Calu3 (cell line): ENCODE results near the gene DGCR6. TPM values are rescaled to one million over a fixed set of nuclear protein-coding genes. Genes with fewer than 3 reads are reported as not detected.
"Not testable (repeated sequence)": the region's sequence is repeated elsewhere in the genome, so short reads cannot be mapped to it uniquely, and the experiment has no call there.

ENCODE experiments used
- BruUV-seq: library from RNA; stranded (reverse); fragments of 400-500 nt; replicated peaks from 2 replicates; lab custom pipeline; 2021; lab: Mats Ljungman, UMichigan
- CTCF ChIA-PET: fragments of 300-600 bp; sonication (Branson Sonifier 250); formaldehyde crosslinking; loops from one replicate; lab custom pipeline; 2022; ENCODE audit warnings: antibody characterized with exemption; lab: Charles Lee
- DNase-seq: peaks from one replicate; pipeline ENCODE4 v3.0.0; 2022
- H3K27ac Mint-ChIP-seq: one replicate; pipeline ENCODE4 v1.8.0; 2022; ENCODE audit warnings: mixed read lengths; ENCODE audit not compliant: unreplicated experiment
- H3K27me3 Mint-ChIP-seq: one replicate; pipeline ENCODE4 v1.8.0; 2022; ENCODE audit warnings: mixed read lengths; ENCODE audit not compliant: unreplicated experiment
- H3K36me3 Mint-ChIP-seq: one replicate; pipeline ENCODE4 v1.8.0; 2022; ENCODE audit warnings: mild to moderate bottlenecking, moderate library complexity, mixed read lengths; ENCODE audit not compliant: insufficient read depth, unreplicated experiment
- H3K4me1 Mint-ChIP-seq: one replicate; pipeline ENCODE4 v1.8.0; 2022; ENCODE audit warnings: mild to moderate bottlenecking, low read depth, mixed read lengths; ENCODE audit not compliant: unreplicated experiment
- H3K4me3 Mint-ChIP-seq: one replicate; pipeline ENCODE4 v1.8.0; 2022; ENCODE audit warnings: mild to moderate bottlenecking, low read depth, moderate library complexity, mixed read lengths; ENCODE audit not compliant: unreplicated experiment
- H3K9me3 Mint-ChIP-seq: one replicate; pipeline ENCODE4 v1.8.0; 2022; ENCODE audit warnings: low read depth, mixed read lengths; ENCODE audit not compliant: unreplicated experiment
- intact Hi-C: fragments of 100-400 bp; cut with micrococcal nuclease; formaldehyde crosslinking; loops from one replicate; pipeline ENCODE4 v1.10.0; 2022; ENCODE audit not compliant: unreplicated experiment
- total RNA-seq: library from RNA; stranded (reverse); gene quantifications from 2 replicates; pipeline ENCODE4 v1.2.3, GENCODE V29; 2022
- TF ChIP-seq, protein P1 (sequence below): fragments of 200-600 bp; IDR thresholded peaks from one replicate; pipeline ENCODE4 v1.8.0; 2022; ENCODE audit warnings: antibody characterized with exemption; ENCODE audit not compliant: unreplicated experiment

DGCR6 gene
- total RNA-seq, 1 experiment from 2014 or later = 3.1 TPM

DNA sequence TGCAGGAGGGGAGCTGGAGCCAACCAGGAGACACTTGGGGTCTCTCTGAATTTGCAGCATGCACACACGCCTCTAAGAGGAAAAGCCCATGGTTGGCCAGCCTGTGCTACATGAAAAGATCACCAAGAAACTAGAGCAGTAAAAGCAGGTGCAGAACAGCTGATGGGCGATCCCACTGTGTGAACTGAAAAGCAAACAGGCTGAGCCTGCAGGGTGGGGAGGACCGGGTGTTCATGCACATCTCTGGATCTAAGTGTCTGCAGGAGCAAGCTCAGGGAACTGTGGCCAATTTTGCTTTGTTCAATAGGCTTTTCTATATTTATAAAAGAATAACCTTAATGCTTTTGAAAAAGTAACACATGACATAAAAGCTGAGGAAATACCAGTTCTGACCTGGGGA lies 11.7 kb downstream of the DGCR6 start:
- DNase-seq, H3K4me3 Mint-ChIP-seq, H3K27ac Mint-ChIP-seq, H3K9me3 Mint-ChIP-seq, H3K4me1 Mint-ChIP-seq, CTCF ChIA-PET, H3K27me3 Mint-ChIP-seq, intact Hi-C loops, BruUV-seq, H3K36me3 Mint-ChIP-seq: not testable (repeated sequence)

DNA sequence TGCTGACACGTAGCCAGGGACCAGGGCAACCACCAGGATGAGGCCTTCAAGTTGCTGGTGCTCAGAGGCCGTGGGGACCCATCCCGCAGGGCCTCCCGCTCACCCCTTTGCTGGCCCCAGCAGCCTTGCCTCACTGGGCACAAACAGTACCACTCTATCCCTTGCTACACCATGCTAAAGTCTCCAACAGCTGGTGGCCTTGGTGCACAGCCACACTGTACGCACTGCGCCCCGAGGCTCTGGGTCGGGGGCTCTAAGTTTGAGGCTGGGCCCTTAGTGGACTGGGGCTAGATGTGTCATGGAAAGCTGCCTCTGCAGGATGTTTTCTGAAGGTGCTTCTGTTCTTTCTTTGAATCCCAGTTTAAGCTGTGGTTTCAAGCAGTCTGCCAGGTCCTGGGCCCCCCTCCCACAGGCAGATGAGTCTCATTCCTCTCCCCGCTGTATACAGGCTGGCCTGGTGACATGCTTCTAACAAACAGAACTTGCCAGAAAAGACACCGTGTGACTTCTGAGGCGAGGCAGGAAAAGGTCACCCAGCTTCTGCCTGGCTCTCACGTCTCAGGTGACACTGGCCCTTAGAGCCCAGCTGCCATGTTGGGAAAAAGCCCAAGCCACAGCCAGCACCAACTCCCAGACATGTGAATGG lies 14.3 kb downstream of the DGCR6 start:
- H3K27ac Mint-ChIP-seq, H3K4me1 Mint-ChIP-seq, CTCF ChIA-PET, H3K27me3 Mint-ChIP-seq, H3K4me3 Mint-ChIP-seq, intact Hi-C loops, H3K9me3 Mint-ChIP-seq, DNase-seq, BruUV-seq, H3K36me3 Mint-ChIP-seq: not testable (repeated sequence)

DNA sequence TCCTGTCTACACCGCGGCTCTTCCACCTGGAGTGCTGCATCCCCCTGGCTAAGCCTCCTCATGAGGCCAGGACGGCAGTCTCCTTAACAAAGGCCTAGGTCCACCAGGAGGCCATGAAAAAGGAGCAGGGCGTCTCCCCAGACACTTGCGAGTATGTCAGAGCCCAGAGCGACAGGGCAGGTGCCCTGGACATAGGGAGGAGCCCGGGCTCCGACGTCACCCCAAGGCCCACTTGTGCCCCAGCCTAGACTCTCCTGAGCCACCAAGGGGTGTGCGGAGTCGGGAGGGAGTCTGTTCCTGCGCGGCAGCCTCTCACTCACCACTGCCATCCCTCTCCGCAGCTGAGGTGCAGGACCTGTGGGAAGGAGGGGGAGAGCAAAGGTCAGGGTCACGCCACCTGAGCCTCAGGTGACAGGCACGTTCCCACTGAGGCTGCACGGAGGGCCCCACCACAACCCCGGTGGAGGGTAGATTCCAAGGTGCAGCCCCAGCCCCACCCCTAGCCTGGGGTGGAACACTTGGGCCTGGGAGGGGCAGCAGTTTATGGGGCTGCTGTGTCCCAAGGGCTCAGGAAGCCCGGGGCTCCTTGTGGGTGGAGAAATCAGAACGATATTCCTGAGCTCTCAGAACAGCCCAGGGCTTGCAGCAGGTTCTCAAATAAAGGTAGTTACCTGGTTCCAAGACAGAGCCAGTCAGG lies 19.4 kb downstream of the DGCR6 start:
- CTCF ChIA-PET = no interaction called here
- Mint-ChIP-seq H3K9me3 (no peaks in the 10 kb centered on the region), H3K27me3 (no peaks in the 10 kb centered on the region), H3K27ac (no peak overlapping the region), H3K36me3 (no peaks in the 10 kb centered on the region), H3K4me3 (no peak overlapping the region), H3K4me1 (no peaks in the 10 kb centered on the region)
- no peak for DNase-seq
- BruUV-seq = no TSS peak
- intact Hi-C loops = no loop called here
- TF ChIP-seq, protein P1, sequence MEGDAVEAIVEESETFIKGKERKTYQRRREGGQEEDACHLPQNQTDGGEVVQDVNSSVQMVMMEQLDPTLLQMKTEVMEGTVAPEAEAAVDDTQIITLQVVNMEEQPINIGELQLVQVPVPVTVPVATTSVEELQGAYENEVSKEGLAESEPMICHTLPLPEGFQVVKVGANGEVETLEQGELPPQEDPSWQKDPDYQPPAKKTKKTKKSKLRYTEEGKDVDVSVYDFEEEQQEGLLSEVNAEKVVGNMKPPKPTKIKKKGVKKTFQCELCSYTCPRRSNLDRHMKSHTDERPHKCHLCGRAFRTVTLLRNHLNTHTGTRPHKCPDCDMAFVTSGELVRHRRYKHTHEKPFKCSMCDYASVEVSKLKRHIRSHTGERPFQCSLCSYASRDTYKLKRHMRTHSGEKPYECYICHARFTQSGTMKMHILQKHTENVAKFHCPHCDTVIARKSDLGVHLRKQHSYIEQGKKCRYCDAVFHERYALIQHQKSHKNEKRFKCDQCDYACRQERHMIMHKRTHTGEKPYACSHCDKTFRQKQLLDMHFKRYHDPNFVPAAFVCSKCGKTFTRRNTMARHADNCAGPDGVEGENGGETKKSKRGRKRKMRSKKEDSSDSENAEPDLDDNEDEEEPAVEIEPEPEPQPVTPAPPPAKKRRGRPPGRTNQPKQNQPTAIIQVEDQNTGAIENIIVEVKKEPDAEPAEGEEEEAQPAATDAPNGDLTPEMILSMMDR = no peak

DNA sequence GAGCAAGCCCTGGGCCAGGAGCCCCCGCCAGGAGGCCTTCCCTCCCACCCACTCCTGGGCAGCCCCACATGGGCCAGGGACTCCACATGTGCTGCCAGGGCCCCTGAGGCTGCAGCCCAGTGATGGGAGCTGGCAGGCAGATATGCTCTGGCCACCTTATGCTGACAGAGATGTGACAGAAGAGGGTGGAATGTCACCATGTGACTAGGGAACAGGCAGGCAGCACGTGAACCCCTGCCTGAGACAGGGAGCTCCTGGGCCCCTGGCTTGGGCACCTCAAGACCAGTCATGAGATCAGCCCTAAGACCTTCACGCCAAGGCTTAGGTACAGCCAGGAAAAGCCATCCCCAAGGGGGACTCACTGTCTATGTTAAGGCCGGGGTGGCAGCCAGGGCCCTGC lies 20.9 kb downstream of the DGCR6 start:
- intact Hi-C loops = no loop called here
- Mint-ChIP-seq H3K36me3 (no peaks in the 10 kb centered on the region), H3K4me1 (no peaks in the 10 kb centered on the region), H3K27ac (no peak overlapping the region), H3K4me3 (no peak overlapping the region), H3K27me3 (no peaks in the 10 kb centered on the region), H3K9me3 (no peaks in the 10 kb centered on the region)
- no peak for DNase-seq
- TF ChIP-seq, protein P1 = no peak
- BruUV-seq = no TSS peak
- CTCF ChIA-PET = no interaction called here

DNA sequence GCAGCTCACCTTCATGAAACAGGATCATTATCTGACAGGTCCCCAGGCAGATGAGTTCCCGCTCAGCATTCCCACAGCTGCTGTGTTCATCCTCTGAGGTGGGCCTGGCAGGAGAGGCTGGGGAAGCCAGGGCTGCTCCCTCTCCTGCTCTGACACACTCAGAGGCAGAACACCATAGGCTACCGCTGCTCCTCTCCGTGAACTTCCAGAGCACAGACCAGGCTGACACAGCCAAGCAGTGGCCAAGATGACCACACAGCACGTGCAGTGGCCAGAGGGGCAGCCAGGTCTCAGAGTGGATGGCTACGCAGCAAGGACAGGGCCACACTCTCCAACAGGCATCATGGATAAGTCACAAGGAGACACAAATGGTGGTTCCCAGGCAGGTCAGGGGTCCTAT lies 21.5 kb downstream of the DGCR6 start:
- Mint-ChIP-seq H3K4me3 (no peak overlapping the region), H3K36me3 (no peaks in the 10 kb centered on the region), H3K27ac (no peak overlapping the region), H3K27me3 (no peaks in the 10 kb centered on the region), H3K4me1 (no peaks in the 10 kb centered on the region), H3K9me3 (no peaks in the 10 kb centered on the region)
- BruUV-seq = no TSS peak
- DNase-seq = no peak
- TF ChIP-seq, protein P1 = no peak
- CTCF ChIA-PET = no interaction called here
- intact Hi-C loops = no loop called here
